Measurements from ENCODE around the gene NFE2L1.
"Not testable (repeated sequence)": the region's sequence is repeated elsewhere in the genome, so short reads cannot be mapped to it uniquely, and the experiment has no call there.

Gene NFE2L1, protein sequence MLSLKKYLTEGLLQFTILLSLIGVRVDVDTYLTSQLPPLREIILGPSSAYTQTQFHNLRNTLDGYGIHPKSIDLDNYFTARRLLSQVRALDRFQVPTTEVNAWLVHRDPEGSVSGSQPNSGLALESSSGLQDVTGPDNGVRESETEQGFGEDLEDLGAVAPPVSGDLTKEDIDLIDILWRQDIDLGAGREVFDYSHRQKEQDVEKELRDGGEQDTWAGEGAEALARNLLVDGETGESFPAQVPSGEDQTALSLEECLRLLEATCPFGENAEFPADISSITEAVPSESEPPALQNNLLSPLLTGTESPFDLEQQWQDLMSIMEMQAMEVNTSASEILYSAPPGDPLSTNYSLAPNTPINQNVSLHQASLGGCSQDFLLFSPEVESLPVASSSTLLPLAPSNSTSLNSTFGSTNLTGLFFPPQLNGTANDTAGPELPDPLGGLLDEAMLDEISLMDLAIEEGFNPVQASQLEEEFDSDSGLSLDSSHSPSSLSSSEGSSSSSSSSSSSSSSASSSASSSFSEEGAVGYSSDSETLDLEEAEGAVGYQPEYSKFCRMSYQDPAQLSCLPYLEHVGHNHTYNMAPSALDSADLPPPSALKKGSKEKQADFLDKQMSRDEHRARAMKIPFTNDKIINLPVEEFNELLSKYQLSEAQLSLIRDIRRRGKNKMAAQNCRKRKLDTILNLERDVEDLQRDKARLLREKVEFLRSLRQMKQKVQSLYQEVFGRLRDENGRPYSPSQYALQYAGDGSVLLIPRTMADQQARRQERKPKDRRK

DNA sequence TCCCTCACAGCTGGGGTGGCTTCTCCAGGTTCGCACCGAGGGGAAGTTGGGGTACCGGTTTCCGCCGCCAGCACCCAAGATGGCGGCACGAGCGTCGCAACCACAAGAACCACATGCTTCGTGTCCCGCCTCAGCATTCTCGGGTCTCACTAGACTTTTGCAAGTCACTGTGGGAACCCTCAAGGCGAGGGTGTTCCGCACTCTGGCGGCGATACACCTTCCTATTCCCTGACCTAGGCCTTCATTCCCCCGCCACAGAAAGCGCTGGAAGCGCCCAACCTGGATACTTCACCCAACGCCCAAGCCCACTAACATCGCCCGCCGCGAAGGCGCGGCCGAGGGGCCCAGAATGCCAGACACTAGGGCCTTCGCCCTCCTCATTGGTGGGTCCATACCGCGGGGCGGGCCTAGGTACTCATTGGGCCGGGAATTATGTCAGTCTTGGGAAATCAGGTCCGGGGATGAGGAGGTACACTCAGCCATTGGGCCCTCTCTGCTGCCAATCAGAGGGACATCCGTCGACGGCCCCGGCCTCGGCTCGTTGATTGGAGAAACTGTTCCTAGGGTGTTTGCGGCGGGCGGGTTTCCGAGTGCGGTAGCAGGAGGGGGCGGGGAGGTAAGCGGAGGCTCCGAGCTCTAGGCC lies at the start of gene NFE2L1:
Gene NFE2L1, plus strand, starts transcription at position 619 of the 643 bp plus-strand sequence. CDS start 2,760 bp downstream, outside the sequence.
- peak within 1 kb of the TSS; percentile 97 for H3K4me2 ChIP-seq (ENCODE audit: low read length)
- peak within 1 kb of the TSS; percentile 97 for H2AFZ ChIP-seq

DNA sequence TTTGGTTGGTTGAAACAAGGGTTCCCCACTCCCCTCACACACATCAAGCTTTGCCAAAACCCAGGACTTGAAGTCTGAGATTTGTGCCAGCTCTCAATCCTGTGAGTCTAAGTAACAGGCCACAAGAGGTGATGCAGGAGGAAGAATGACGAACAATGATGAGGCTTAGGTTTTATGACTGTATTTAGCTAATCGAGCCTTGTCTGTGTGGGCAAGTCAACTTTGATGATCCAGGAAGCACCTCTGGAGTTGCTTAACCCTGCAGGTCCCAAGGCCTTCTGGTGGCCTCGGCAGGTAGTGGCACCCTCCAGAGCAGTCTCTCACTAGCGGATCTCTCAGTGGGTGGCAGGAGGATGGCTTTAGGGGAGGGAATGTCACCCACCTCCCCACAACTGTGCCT lies 48.6 kb upstream of the NFE2L1 start:
- H3K4me1 ChIP-seq, result peaks cover 21% of the 10 kb centered on the region

More for the DNA sequence above, at the start of gene NFE2L1:
- H3K27ac ChIP-seq, result peak within 1 kb of the TSS; percentile 99
- H3K4me1 ChIP-seq, result peaks cover 27% of the 10 kb centered on the region
- H3K27me3 ChIP-seq (ENCODE audit: control insufficient read depth, insufficient read depth, low read length), result no peaks in the 10 kb centered on the region
- H3K4me3 ChIP-seq (ENCODE audit: low read depth, low read length), result peak within 1 kb of the TSS; percentile 99
- H3K9ac ChIP-seq, result peak within 1 kb of the TSS; percentile 93
- TF ChIP-seq, protein P1, sequence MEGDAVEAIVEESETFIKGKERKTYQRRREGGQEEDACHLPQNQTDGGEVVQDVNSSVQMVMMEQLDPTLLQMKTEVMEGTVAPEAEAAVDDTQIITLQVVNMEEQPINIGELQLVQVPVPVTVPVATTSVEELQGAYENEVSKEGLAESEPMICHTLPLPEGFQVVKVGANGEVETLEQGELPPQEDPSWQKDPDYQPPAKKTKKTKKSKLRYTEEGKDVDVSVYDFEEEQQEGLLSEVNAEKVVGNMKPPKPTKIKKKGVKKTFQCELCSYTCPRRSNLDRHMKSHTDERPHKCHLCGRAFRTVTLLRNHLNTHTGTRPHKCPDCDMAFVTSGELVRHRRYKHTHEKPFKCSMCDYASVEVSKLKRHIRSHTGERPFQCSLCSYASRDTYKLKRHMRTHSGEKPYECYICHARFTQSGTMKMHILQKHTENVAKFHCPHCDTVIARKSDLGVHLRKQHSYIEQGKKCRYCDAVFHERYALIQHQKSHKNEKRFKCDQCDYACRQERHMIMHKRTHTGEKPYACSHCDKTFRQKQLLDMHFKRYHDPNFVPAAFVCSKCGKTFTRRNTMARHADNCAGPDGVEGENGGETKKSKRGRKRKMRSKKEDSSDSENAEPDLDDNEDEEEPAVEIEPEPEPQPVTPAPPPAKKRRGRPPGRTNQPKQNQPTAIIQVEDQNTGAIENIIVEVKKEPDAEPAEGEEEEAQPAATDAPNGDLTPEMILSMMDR (IDR thresholded peaks at IDR 0.05), result no peak
- peaks cover 16% of the 10 kb centered on the region for H3K79me2 ChIP-seq
- H3K36me3 ChIP-seq (ENCODE audit: control insufficient read depth, insufficient read depth, low read length), result no peaks in the 10 kb centered on the region
- H3K9me3 ChIP-seq (ENCODE audit: control insufficient read depth, low read length), result no peaks in the 10 kb centered on the region

DNA sequence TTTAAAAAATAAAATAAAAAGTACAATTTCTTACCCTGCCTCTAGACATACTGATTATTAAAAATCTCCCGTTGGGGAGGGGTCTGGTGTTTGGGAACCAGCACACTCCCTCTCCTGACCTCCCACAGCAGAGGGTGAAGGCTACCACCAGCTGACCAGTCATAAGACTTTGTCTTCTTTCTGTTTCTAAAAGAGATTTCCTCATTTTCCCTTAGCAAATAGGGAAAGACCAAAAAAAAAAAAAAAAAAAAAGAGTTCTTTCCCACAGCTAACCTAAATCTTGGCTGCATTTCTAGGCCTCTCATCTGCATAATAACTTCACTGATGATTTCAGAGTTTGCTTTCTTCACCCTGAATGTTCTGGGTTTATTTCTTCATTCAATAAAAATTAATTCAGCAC lies 47.0 kb upstream of the NFE2L1 start:
- Histone ChIP-seq H3K4me2 (ENCODE audit: low read length) (no peak overlapping the region), H3K27ac (no peak overlapping the region), H3K9me3 (ENCODE audit: control insufficient read depth, low read length) (no peaks in the 10 kb centered on the region), H2AFZ (no peak overlapping the region), H3K4me1 (peaks cover 32% of the 10 kb centered on the region), H3K27me3 (ENCODE audit: control insufficient read depth, insufficient read depth, low read length) (no peaks in the 10 kb centered on the region), H3K79me2 (no peaks in the 10 kb centered on the region), H3K36me3 (ENCODE audit: control insufficient read depth, insufficient read depth, low read length) (no peaks in the 10 kb centered on the region), H3K9ac (no peak overlapping the region), H3K4me3 (ENCODE audit: low read depth, low read length) (no peak overlapping the region)
- TF ChIP-seq, protein P1 (IDR thresholded peaks at IDR 0.05), result no peak

More for the DNA sequence above, 48.6 kb upstream of the NFE2L1 start:
- Histone ChIP-seq H3K4me2 (ENCODE audit: low read length) (no peak overlapping the region), H3K36me3 (ENCODE audit: control insufficient read depth, insufficient read depth, low read length) (no peaks in the 10 kb centered on the region), H3K9me3 (ENCODE audit: control insufficient read depth, low read length) (no peaks in the 10 kb centered on the region), H3K27me3 (ENCODE audit: control insufficient read depth, insufficient read depth, low read length) (no peaks in the 10 kb centered on the region), H2AFZ (no peak overlapping the region), H3K9ac (no peak overlapping the region), H3K79me2 (no peaks in the 10 kb centered on the region), H3K27ac (no peak overlapping the region), H3K4me3 (ENCODE audit: low read depth, low read length) (no peak overlapping the region)
- TF ChIP-seq, protein P1 (IDR thresholded peaks at IDR 0.05), result no peak

DNA sequence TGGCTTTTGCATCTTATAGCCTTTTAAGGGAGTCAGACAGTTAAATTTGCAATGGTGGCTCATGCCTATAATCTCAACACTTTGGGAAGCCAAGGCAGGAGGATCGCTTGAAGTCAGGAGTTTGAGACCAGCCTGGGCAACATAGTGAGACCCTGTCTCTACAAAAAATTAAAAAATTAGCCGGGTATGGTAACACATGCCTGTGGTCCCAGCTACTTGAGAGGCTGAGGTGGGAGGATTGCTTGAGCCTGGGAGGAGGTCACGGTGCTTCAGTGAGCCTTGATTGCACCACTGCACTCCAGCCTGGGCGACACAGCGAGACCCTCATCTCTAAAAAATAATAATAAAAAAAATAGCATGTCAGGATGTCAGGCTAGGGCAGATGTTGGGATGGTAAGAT lies 46.5 kb upstream of the NFE2L1 start:
- peaks cover 32% of the 10 kb centered on the region for H3K4me1 ChIP-seq

More for the DNA sequence above, 46.5 kb upstream of the NFE2L1 start:
- H3K4me3 ChIP-seq (ENCODE audit: low read depth, low read length); H2AFZ ChIP-seq; H3K9ac ChIP-seq; H3K36me3 ChIP-seq (ENCODE audit: control insufficient read depth, insufficient read depth, low read length); H3K27me3 ChIP-seq (ENCODE audit: control insufficient read depth, insufficient read depth, low read length); H3K79me2 ChIP-seq; H3K4me2 ChIP-seq (ENCODE audit: low read length); H3K9me3 ChIP-seq (ENCODE audit: control insufficient read depth, low read length): not testable (repeated sequence)
- H3K27ac ChIP-seq, result peak overlapping the region; percentile 93
